IPS-NIHi7 (cell line): ENCODE data around the gene DPYSL4.
A peak's percentile ranks its signal among the peaks of the same experiment; 100 is the strongest.

Experiments
- DNase-seq: peaks from one replicate; pipeline ENCODE4 v3.0.0; 2012; ENCODE audit warnings: mixed read lengths; ENCODE audit errors: extremely low spot score

Gene DPYSL4

GRCh38 chr10:132241086-132241485, 54.3 kb downstream of the DPYSL4 start:
- no peak for DNase-seq

- no peak for DNase-seq
These were observed 54.7 kb downstream of the DPYSL4 start for GRCh38 chr10:132241496-132241895.

GRCh38 chr10:132242103-132242840, 55.5 kb downstream of the DPYSL4 start:
- DNase-seq: no peak

GRCh38 chr10:132243141-132243540, 56.4 kb downstream of the DPYSL4 start:
- no peak for DNase-seq

GRCh38 chr10:132243626-132244025, 56.9 kb downstream of the DPYSL4 start:
- no peak for DNase-seq

- no peak for DNase-seq
These were observed 58.3 kb downstream of the DPYSL4 start for GRCh38 chr10:132245056-132245455.

- DNase-seq: no peak
These were observed 59.5 kb downstream of the DPYSL4 start for GRCh38 chr10:132246296-132246695.

- DNase-seq: no peak
These were observed 61.2 kb downstream of the DPYSL4 start for GRCh38 chr10:132247943-132248342.

- DNase-seq: peak; percentile 96
These were observed 61.9 kb downstream of the DPYSL4 start for GRCh38 chr10:132248455-132249225.

- no peak for DNase-seq
These were observed 62.5 kb downstream of the DPYSL4 start for GRCh38 chr10:132249226-132249724.

GRCh38 chr10:132249824-132250375, 63.2 kb downstream of the DPYSL4 start:
- DNase-seq: no peak

- no peak for DNase-seq
These were observed 64.0 kb downstream of the DPYSL4 start for GRCh38 chr10:132250481-132251475.

GRCh38 chr10:132251928-132252327, 65.2 kb downstream of the DPYSL4 start:
- DNase-seq: no peak

GRCh38 chr10:132252412-132252811, 65.7 kb downstream of the DPYSL4 start:
- DNase-seq: peak; percentile 48

GRCh38 chr10:132253092-132253687, 66.4 kb downstream of the DPYSL4 start:
- peak; percentile 45 for DNase-seq

- no peak for DNase-seq
These were observed 68.1 kb downstream of the DPYSL4 start for GRCh38 chr10:132254841-132255240.
